Mesenchymal stem cell (in vitro differentiated cells and primary cell): Measurements from ENCODE around the gene TMEM263.
"Not testable (repeated sequence)": the region's sequence is repeated elsewhere in the genome, so short reads cannot be mapped to it uniquely, and the experiment has no call there.

ENCODE experiments used
- DNase-seq: peaks from one replicate; pipeline ENCODE4 v3.0.0-alpha.2; 2013
- H2AFZ ChIP-seq: one replicate; pipeline ENCODE4 v1.6.1; 2013; ENCODE audit warnings: low read depth, mild to moderate bottlenecking, control low read depth, inconsistent platforms, low read length, moderate library complexity
- H2AK5ac ChIP-seq: 2 replicates; pipeline ENCODE4 v1.6.1; 2013; ENCODE audit warnings: low read length, moderate library complexity, mild to moderate bottlenecking, inconsistent platforms; ENCODE audit not compliant: severe bottlenecking
- H2BK120ac ChIP-seq: one replicate; pipeline ENCODE4 v1.6.1; 2013; ENCODE audit warnings: low read depth, mild to moderate bottlenecking, inconsistent platforms, low read length, moderate library complexity
- H2BK12ac ChIP-seq, 2 experiments: one replicate each; pipeline ENCODE4 v1.6.1; 2013; ENCODE audit warnings: inconsistent platforms in 2 of 2, low read length in 2 of 2, mild to moderate bottlenecking in 2 of 2, moderate library complexity in 2 of 2, control low read depth in 1 of 2
- H2BK15ac ChIP-seq: one replicate; pipeline ENCODE4 v1.6.1; 2013; ENCODE audit warnings: mild to moderate bottlenecking, low read depth, inconsistent platforms; ENCODE audit not compliant: poor library complexity, severe bottlenecking
- H2BK5ac ChIP-seq: 2 replicates; pipeline ENCODE4 v1.6.1; 2013; ENCODE audit warnings: low read depth, mild to moderate bottlenecking, low read length, control low read depth, inconsistent platforms; ENCODE audit not compliant: poor library complexity, severe bottlenecking
- H3K14ac ChIP-seq, 2 experiments: one replicate each; pipeline ENCODE4 v1.6.1; 2013; ENCODE audit warnings: inconsistent platforms in 2 of 2, low read length in 2 of 2, control low read depth in 1 of 2, mild to moderate bottlenecking in 1 of 2, moderate library complexity in 1 of 2
- H3K18ac ChIP-seq, 2 experiments: one replicate each; pipeline ENCODE4 v1.6.1; 2013; ENCODE audit warnings: inconsistent platforms in 2 of 2, low read length in 2 of 2, control low read depth in 1 of 2, low read depth in 1 of 2, mild to moderate bottlenecking in 1 of 2
- H3K23ac ChIP-seq, 2 experiments: one replicate each; pipeline ENCODE4 v1.6.1; 2013; ENCODE audit warnings: inconsistent platforms in 2 of 2, low read length in 2 of 2, mild to moderate bottlenecking in 2 of 2, moderate library complexity in 2 of 2, control low read depth in 1 of 2
- H3K27ac ChIP-seq: 2 replicates; pipeline ENCODE4 v1.5.1; 2013; ENCODE audit warnings: mild to moderate bottlenecking, moderate library complexity, low read length, control low read depth, inconsistent platforms; ENCODE audit not compliant: poor library complexity, severe bottlenecking
- H3K27me3 ChIP-seq, 2 experiments: 2 replicates each; pipeline versions ENCODE4 v1.6.1 to v1.7.0; 2013; ENCODE audit warnings: low read length in 2 of 2, mild to moderate bottlenecking in 2 of 2, moderate library complexity in 2 of 2, control low read depth in 1 of 2, inconsistent platforms in 1 of 2; ENCODE audit not compliant: control insufficient read depth in 1 of 2, insufficient read depth in 1 of 2
- H3K36me3 ChIP-seq, 2 experiments: 2 replicates each; pipeline versions ENCODE4 v1.6.1 to v1.7.0; 2013; ENCODE audit warnings: low read length in 2 of 2, control low read depth in 1 of 2, inconsistent platforms in 1 of 2, low read depth in 1 of 2, mild to moderate bottlenecking in 1 of 2; ENCODE audit not compliant: insufficient read depth in 2 of 2, control insufficient read depth in 1 of 2
- H3K4ac ChIP-seq, 2 experiments: one replicate each; pipeline ENCODE4 v1.6.1; 2013; ENCODE audit warnings: inconsistent platforms in 2 of 2, low read length in 2 of 2, mild to moderate bottlenecking in 2 of 2, moderate library complexity in 2 of 2, control low read depth in 1 of 2, low read depth in 1 of 2
- H3K4me1 ChIP-seq: 2 replicates; pipeline ENCODE4 v1.6.1; 2013; ENCODE audit warnings: low read depth, low read length, control low read depth; ENCODE audit not compliant: control insufficient read depth, insufficient read depth
- H3K4me2 ChIP-seq: 2 replicates; pipeline ENCODE4 v1.6.1; 2013; ENCODE audit warnings: low read length, mild to moderate bottlenecking, inconsistent platforms; ENCODE audit not compliant: poor library complexity, severe bottlenecking
- H3K4me3 ChIP-seq, 2 experiments: 2 replicates each; pipeline versions ENCODE4 v1.5.1 to v1.7.0; 2013; ENCODE audit warnings: low read length in 2 of 2, mild to moderate bottlenecking in 2 of 2, control low read depth in 1 of 2, low read depth in 1 of 2; ENCODE audit not compliant: insufficient read depth in 1 of 2
- H3K79me1 ChIP-seq: replicated peaks from 2 replicates; pipeline ENCODE4 v1.6.1; 2013; ENCODE audit warnings: mild to moderate bottlenecking, control low read depth, low read length, inconsistent platforms; ENCODE audit not compliant: poor library complexity, severe bottlenecking
- H3K9ac ChIP-seq: 2 replicates; pipeline ENCODE4 v1.7.0; 2013; ENCODE audit warnings: mild to moderate bottlenecking, low read length, moderate library complexity
- H3K9me3 ChIP-seq: 2 replicates; pipeline ENCODE4 v1.7.0; 2013; ENCODE audit warnings: mild to moderate bottlenecking, low read length; ENCODE audit not compliant: control insufficient read depth
- H4K8ac ChIP-seq: one replicate; pipeline ENCODE4 v1.6.1; 2013; ENCODE audit warnings: inconsistent platforms, mild to moderate bottlenecking, low read length, moderate library complexity
- H4K91ac ChIP-seq: one replicate; pipeline ENCODE4 v1.6.1; 2013; ENCODE audit warnings: mild to moderate bottlenecking, low read length, inconsistent platforms
- WGBS: methylation state at CpG from one replicate; pipeline ENCODE4 v1.1.7; 2013; ENCODE audit warnings: mixed read lengths; 5-methylcytosine and 5-hydroxymethylcytosine counted together

TMEM263 gene

DNA sequence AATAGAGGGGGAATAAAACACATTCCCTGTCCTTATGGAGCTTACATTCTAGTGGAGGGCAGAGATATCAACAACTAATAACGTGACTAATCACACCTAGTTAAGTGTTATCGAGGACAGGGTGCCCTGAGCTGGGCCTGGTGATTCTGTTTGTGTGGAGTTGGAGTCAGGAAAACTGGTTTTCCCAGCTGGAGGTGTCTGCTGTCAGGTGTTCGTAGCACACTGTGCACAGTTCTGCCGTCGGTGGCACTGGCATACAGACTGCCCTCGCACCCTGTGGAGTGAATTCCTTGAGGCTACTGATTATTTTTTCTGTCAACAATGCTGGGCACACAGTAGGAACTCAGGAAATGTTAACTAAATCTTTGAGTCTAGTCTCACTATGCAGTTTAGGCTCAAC lies 32.1 kb downstream of the TMEM263 start:
- Histone ChIP-seq H3K4me3 (peak overlapping the region in 1 of 2 experiments; percentile 83), H2BK15ac (no peak overlapping the region), H2BK120ac (no peak overlapping the region), H4K91ac (no peak overlapping the region), H2AFZ (no peak overlapping the region), H3K18ac (no peak overlapping the region), H2BK12ac (peak overlapping the region in 1 of 2 experiments; percentile 12), H3K9me3 (no peaks in the 10 kb centered on the region), H3K27ac (no peak overlapping the region), H3K4me2 (no peak overlapping the region), H3K23ac (no peak overlapping the region), H3K14ac (no peak overlapping the region), H3K79me1 (peaks cover 19% of the 10 kb centered on the region), H3K4ac (no peak overlapping the region), H3K36me3 (peaks cover 5 to 12% of the 10 kb centered on the region in 2 experiments), H3K9ac (peak overlapping the region; percentile 94), H4K8ac (peak overlapping the region; percentile 62), H2AK5ac (no peak overlapping the region), H2BK5ac (no peak overlapping the region), H3K27me3 (no peaks in the 10 kb centered on the region), H3K4me1 (peaks cover 6% of the 10 kb centered on the region)
- DNase-seq: peak; percentile 17
- WGBS: 86% methylated on average over 6 of the region's 6 CpGs

GRCh38 chr12:106994579-106995220 lies 39.0 kb downstream of the TMEM263 start:
- Histone ChIP-seq H2BK12ac (no peak overlapping the region), H4K8ac (no peak overlapping the region), H2BK5ac (no peak overlapping the region), H2BK120ac (no peak overlapping the region), H3K23ac (no peak overlapping the region), H3K27me3 (no peaks in the 10 kb centered on the region), H3K4me2 (no peak overlapping the region), H3K4ac (no peak overlapping the region), H3K4me3 (no peak overlapping the region), H3K18ac (no peak overlapping the region), H3K36me3 (peaks cover 7 to 19% of the 10 kb centered on the region in 2 experiments), H2AFZ (no peak overlapping the region), H3K79me1 (peaks cover 2% of the 10 kb centered on the region), H3K27ac (peak overlapping the region; percentile 51), H2AK5ac (no peak overlapping the region), H3K4me1 (no peaks in the 10 kb centered on the region), H2BK15ac (no peak overlapping the region), H4K91ac (no peak overlapping the region), H3K9ac (no peak overlapping the region), H3K14ac (no peak overlapping the region), H3K9me3 (no peaks in the 10 kb centered on the region)
- 100% methylated on average over 1 of the region's 2 CpGs for whole genome bisulfite sequencing
- DNase-seq: peak; percentile 44

- not testable (repeated sequence) for H3K4me1 ChIP-seq, H2AFZ ChIP-seq, H4K8ac ChIP-seq, DNase-seq, H2BK12ac ChIP-seq, H2BK5ac ChIP-seq, H3K27me3 ChIP-seq, H3K79me1 ChIP-seq, H3K4me2 ChIP-seq, H3K9me3 ChIP-seq, H3K4ac ChIP-seq, H3K18ac ChIP-seq, H2AK5ac ChIP-seq, H2BK120ac ChIP-seq, H3K14ac ChIP-seq, H4K91ac ChIP-seq, H3K4me3 ChIP-seq, H3K27ac ChIP-seq, H3K23ac ChIP-seq, H2BK15ac ChIP-seq, H3K9ac ChIP-seq
- H3K36me3 ChIP-seq: peaks cover 7 to 23% of the 10 kb centered on the region in 2 experiments
- WGBS: 89% methylated on average over 2 of the region's 5 CpGs
Observed at GRCh38 chr12:106996102-106996501, 40.4 kb downstream of the TMEM263 start.

- no peak overlapping the region for H3K4me3 ChIP-seq
- peaks cover 5% of the 10 kb centered on the region for H3K79me1 ChIP-seq
- H3K9ac ChIP-seq: no peak overlapping the region
- H3K36me3 ChIP-seq: peaks cover 7 to 32% of the 10 kb centered on the region in 2 experiments
- H3K4me2 ChIP-seq: no peak overlapping the region
- H3K27ac ChIP-seq: no peak overlapping the region
- no peak overlapping the region for H2AFZ ChIP-seq
- H2BK120ac ChIP-seq: no peak overlapping the region
- H3K14ac ChIP-seq: no peak overlapping the region
- H4K8ac ChIP-seq: no peak overlapping the region
- no peak overlapping the region for H3K23ac ChIP-seq
- H2BK5ac ChIP-seq: no peak overlapping the region
- H2BK12ac ChIP-seq: no peak overlapping the region
- H3K9me3 ChIP-seq: no peaks in the 10 kb centered on the region
- no peaks in the 10 kb centered on the region for H3K27me3 ChIP-seq
- WGBS: 100% methylated on average over 1 of the region's 1 CpG
- no peaks in the 10 kb centered on the region for H3K4me1 ChIP-seq
- H4K91ac ChIP-seq: no peak overlapping the region
- no peak overlapping the region for H3K18ac ChIP-seq
- no peak overlapping the region for H3K4ac ChIP-seq
- no peak overlapping the region for H2AK5ac ChIP-seq
- no peak overlapping the region for H2BK15ac ChIP-seq
- DNase-seq: no peak
Observed at GRCh38 chr12:106997916-106998315, 42.2 kb downstream of the TMEM263 start.
